NCI-H1930 (cell line): ENCODE measurements around the gene SLC25A24.
"Not testable (repeated sequence)": the region's sequence is repeated elsewhere in the genome, so short reads cannot be mapped to it uniquely, and the experiment has no call there.

Experiments used
- DNase-seq, 2 experiments: peaks; one replicate each; lab custom pipeline; 2025; lab: John Stamatoyannopoulos, UW

Gene SLC25A24

DNA sequence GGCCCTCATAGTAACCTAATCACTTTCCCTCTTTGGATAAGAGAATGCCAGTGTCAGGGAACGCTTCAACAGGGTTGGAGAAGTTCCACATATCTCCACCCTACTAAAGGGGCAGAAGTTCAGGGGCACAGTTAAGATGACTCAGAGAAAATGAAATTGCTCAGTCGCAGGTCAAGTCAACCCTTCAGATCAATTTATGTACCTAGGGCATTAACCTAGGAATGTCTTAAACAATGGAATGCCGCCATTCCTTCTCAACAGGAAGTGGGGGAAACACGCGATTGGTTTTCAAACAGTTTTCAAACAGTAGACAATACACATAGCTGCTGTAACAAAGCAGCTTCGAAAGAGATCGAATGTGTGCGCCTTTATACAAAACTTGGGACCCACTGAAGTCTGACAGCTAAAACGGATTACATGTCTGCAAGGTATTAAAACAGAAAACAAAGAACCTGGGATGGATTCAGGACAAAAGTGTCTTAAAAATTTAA, 897 bp downstream of the SLC25A24 start:
- DNase-seq, result no peak

DNA sequence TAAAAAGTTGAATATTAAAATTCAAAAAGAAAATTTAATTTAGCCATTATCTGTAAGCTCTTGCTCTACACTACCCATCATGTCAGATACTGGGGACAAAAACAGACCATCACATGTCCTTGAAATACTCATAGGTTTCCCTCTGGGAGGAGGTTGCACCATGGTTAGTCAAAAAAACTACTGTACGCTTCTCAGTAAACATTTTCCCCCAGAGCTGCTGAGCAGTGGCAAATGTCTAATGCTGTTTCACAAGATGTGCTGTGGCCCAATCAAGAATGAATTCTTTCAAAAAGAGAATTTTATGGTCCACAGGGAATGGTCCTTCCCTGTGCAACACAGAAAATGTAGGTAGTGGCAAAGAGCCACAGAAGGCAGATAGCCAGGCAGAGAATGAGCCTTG, 6.1 kb downstream of the SLC25A24 start:
- no peak for DNase-seq

DNA sequence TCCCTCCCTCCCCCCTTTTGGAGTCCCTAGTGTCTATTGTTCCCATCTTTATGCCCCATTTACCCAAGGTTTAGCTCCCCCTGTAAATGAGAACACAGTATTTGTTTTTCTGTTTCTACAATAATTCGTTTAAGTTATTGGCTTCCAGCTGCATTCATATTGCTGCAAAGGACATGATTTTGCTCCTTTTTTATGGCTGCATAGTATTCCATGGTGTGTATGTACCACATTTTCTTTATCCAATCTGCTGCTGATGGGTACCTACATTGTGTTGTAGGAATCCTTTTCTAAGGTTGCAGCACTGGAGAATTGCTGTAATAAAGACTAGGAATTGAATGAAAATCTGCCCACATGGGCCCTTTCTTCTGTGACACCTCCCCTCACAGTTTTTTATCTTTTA, 6.8 kb downstream of the SLC25A24 start:
- no peak for DNase-seq

GRCh38 chr1:108192581-108192980, 7.6 kb downstream of the SLC25A24 start:
- DNase-seq, result no peak

GRCh38 chr1:108190686-108191416, 9.3 kb downstream of the SLC25A24 start:
- no peak for DNase-seq

- no peak for DNase-seq
Measured at GRCh38 chr1:108190001-108190634, 10.0 kb downstream of the SLC25A24 start.

- DNase-seq, result no peak
Measured at GRCh38 chr1:108188801-108189200, 11.3 kb downstream of the SLC25A24 start.

- DNase-seq, result no peak
Measured at GRCh38 chr1:108182959-108183700, 17.0 kb downstream of the SLC25A24 start.

DNA sequence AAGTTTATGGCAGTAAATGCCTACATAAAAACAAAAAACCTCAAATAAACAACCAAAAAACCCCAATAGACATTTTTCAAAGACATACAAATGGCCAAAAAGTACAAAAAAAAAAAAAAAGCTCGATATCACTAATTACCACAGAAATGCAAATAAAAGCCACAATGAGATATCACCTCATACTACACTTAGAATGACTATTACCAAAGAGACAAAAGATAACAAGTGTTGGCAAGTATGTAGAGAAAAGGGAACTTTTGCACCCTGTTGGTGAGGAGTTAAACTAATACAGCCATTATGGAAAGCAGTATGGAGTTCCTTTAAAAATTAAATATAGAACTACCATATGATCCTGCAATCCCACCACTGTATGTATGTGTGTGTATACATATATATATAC, 21.1 kb downstream of the SLC25A24 start:
- no peak for DNase-seq

DNA sequence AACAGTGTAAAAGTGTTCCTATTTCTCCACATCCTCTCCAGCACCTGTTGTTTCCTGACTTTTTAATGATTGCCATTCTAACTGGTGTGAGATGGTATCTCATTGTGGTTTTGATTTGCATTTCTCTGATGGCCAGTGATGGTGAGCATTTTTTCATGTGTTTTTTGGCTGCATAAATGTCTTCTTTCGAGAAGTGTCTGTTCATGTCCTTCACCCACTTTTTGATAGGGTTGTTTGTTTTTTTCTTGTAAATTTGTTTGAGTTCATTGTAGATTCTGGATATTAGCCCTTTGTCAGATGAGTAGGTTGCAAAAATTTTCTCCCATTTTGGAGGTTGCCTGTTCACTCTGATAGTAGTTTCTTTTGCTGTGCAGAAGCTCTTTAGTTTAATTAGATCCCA, 37.7 kb downstream of the SLC25A24 start:
- not testable (repeated sequence) for DNase-seq

GRCh38 chr1:108159951-108160350, 40.2 kb downstream of the SLC25A24 start:
- not testable (repeated sequence) for DNase-seq

DNA sequence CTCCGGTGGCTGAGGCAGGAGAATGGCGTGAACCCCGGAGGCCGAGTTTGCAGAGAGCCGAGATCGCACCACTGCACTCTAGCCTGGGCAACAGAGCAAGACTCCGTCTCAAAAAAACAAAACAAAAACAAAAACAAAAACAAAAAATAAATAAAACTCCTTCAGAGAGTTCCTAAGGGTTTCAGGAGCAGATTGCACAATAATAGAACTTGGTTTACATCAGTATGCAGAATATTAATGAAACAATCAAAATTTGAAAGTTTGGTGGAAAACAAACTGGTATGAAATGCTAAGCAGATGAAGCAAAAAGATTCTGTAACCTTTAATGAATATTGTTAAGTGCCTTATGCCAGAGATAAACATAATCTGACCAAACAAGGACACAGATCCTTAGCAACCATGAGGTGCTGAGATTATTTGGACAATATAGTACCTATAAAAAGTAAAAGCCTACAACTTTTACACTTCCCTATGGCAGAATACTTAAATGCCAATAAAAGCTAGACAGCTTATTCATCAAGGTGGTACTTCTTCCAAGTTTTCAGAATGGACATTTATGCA, 41.2 kb downstream of the SLC25A24 start:
- DNase-seq, result no peak

GRCh38 chr1:108154314-108154713, 45.8 kb downstream of the SLC25A24 start:
- DNase-seq, result no peak

DNA sequence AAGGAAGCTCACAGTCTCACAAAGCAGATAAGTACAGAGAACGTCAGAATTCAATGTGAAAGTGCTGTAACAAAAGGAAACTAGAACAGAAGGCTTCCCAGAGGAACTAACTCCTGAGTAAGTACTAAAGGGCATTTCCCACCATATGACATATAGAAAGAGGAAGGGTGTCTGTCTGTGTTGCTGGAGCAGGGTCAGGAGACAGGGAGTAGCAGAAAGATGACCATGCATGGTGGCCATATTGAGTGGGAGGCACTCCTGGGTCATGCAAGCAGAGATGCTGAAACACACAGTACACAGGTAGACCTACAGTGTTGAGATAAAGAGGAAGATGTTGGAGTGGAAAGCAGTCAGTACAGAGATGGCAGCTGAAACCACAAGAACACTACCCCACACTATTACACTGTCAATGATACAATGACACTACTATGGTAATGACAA, 47.3 kb downstream of the SLC25A24 start:
- DNase-seq, result no peak

DNA sequence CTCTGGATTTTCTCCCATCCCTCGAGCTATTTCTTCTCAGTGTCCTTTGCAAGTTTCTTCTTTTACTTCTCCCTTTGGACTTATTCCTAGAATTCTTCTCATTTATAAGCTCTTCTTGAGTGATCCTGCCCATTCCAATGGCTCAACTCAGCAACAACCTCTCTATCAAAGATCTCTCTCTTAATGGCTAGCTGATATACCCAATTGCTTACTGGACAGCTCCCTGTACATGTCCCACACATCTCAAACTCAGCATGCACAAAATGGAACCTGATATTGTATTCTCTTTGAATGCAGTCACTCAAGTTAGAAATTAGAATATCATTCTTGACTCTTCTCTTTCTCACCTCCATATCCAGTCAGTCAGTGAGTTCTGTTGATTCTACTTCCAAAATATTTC, 48.6 kb downstream of the SLC25A24 start:
- no peak for DNase-seq

- DNase-seq, result no peak
Measured at GRCh38 chr1:108149796-108150467, 50.2 kb downstream of the SLC25A24 start.

DNA sequence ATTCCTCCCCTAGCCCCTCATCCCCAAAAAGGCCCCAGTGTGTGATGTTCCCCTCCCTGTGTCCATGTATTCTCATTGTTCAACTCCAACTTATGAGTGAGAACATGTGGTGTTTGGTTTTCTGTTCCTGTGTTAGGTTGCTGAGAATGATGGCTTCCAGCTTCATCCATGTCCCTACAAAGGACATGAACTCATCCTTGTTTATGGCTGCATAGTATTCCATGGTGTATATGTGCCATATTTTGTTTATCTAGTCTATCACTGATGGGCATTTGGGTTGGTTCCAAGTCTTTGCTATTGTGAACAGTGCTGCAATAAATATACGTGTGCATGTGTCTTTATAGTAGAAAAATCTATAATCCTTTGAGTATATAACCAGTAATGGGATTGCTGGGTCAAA, 55.6 kb downstream of the SLC25A24 start:
- DNase-seq, result not testable (repeated sequence)

DNA sequence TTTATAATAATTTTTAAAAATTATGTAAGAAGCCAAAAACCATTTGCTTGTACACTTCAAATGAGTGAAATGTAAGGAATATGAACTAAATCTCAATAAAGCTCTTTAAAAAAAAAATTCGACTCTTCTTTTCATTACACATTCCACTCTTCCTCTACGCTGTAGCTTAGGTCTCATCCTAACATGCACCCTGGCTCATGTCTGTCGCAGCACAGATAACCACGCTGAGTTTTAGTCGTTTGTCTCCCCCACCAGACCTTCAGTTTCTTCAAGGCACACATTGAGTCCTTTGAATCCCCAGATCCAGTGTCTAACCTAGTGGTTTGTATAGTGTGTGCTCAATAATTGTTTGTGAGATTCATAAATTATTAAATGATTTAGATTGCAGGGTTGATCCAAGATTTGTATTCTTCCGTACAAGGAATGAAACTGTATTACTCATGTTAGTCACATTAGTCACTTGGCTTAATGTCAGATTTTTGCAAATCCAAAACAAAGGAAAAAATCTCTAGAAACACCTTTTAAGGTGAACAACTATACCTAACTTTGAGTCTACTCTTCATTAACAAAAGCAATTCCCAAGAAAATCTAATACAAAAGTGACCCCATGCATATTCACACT, 57.3 kb downstream of the SLC25A24 start:
- DNase-seq, result no peak

DNA sequence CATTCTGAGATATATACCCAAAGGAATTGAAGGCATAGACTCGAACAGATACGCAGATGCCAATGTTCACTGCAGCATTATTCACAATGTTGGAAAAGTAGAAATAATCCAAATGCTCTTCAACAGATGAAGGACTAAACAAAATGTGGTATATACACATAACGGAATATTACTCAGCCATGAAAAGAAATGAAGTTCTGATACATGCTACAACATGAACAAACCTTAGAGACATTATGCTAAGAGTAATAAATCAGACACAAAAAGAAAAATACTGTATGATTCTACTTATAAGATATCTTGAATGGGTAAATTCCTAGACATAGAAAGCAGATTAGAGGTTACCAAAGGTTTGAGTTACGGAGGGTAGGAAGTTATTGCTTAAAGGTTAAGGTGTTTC, 57.9 kb downstream of the SLC25A24 start:
- no peak for DNase-seq

DNA sequence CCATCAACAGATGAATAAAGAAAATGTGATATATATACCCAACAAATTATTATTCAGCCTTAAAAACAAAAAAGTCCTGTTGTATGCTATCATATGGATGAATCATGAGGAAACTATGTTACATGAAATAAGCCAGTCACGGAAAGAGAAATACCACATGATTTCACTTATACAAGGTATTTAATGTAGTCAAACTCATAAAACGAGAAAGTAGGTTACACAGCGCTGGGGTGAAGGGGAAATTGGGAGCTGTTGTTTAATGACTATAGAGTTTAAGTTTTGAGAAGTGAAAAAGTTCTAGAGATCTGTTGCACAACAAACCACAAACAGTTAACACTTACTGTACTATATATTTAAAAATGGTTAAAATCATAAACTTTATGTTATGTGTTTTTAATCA, 58.5 kb downstream of the SLC25A24 start:
- no peak for DNase-seq

DNA sequence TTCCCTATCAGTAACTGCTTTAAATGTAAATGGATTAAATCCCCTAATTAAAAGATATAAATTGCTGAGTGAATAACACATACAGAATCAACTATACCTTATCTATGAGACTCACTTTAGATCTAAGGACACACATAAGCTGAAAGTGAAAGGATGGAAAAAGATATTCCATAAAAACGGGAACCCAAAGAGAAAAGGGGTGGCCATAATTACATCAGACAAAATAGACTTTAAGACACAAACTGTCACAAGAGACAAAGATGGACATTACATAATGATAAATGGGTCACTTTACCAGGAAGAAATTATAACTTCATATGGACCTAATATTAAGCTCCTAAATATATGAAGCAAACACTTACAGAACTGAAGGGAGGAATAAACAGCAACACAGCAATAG, 59.2 kb downstream of the SLC25A24 start:
- no peak for DNase-seq

- DNase-seq, result no peak
Measured at GRCh38 chr1:108140177-108140576, 60.0 kb downstream of the SLC25A24 start.
